ENCODE measurements around the gene PCDH9. TPM values are rescaled to one million over a fixed set of nuclear protein-coding genes. Genes with fewer than 3 reads are reported as not detected.
"Not testable (repeated sequence)": the region's sequence is repeated elsewhere in the genome, so short reads cannot be mapped to it uniquely, and the experiment has no call there.

PCDH9 gene
- total RNA-seq, 1 donor from 2014 or later = 14.7 TPM

DNA sequence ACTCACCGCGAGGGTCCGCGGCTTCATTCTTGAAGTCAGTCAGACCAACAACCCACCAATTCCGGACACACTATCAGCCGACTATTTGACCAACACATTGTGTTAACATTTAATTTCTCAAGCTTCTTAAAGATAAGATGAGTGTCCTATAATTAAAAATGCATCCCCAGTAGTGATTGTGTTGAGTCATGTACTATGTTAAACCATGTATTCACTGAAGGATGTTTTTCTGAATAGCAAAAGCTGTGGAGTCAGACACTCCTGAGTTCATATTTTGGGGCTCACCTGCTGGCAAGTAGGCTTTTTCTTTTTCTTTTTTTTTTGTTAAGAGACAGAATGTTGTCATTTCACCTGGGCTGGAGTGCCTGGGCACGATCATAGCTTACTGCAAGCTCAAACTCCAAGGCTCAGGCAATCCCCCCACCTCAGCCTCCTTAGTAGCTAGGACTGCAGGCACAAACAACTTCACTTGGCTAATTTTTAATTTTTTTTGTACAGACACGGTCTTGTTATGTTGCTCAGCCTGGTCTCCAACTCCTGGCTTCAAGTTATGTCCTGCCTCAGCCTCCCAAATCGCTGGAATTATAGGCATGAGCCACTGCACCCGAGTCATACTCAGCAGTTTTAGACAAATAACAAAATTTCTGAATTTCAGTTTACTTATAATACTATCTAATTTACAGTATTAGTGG is 606.9 kb downstream of the PCDH9 start:
- TF ChIP-seq, protein P1, sequence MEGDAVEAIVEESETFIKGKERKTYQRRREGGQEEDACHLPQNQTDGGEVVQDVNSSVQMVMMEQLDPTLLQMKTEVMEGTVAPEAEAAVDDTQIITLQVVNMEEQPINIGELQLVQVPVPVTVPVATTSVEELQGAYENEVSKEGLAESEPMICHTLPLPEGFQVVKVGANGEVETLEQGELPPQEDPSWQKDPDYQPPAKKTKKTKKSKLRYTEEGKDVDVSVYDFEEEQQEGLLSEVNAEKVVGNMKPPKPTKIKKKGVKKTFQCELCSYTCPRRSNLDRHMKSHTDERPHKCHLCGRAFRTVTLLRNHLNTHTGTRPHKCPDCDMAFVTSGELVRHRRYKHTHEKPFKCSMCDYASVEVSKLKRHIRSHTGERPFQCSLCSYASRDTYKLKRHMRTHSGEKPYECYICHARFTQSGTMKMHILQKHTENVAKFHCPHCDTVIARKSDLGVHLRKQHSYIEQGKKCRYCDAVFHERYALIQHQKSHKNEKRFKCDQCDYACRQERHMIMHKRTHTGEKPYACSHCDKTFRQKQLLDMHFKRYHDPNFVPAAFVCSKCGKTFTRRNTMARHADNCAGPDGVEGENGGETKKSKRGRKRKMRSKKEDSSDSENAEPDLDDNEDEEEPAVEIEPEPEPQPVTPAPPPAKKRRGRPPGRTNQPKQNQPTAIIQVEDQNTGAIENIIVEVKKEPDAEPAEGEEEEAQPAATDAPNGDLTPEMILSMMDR (IDR thresholded peaks at IDR 0.05; ENCODE audit: borderline replicate concordance) = no peak
- Histone ChIP-seq H3K9me3 (replicated peaks) (no peaks in the 10 kb centered on the region), H3K27ac (replicated peaks) (no peak overlapping the region), H3K4me1 (peaks cover 4% of the 10 kb centered on the region), H3K4me3 (no peak overlapping the region), H3K27me3 (ENCODE audit: low read depth) (no peaks in the 10 kb centered on the region), H3K36me3 (no peaks in the 10 kb centered on the region)
- no peak for DNase-seq
- intact Hi-C loops (cut with micrococcal nuclease) = no loop called here

DNA sequence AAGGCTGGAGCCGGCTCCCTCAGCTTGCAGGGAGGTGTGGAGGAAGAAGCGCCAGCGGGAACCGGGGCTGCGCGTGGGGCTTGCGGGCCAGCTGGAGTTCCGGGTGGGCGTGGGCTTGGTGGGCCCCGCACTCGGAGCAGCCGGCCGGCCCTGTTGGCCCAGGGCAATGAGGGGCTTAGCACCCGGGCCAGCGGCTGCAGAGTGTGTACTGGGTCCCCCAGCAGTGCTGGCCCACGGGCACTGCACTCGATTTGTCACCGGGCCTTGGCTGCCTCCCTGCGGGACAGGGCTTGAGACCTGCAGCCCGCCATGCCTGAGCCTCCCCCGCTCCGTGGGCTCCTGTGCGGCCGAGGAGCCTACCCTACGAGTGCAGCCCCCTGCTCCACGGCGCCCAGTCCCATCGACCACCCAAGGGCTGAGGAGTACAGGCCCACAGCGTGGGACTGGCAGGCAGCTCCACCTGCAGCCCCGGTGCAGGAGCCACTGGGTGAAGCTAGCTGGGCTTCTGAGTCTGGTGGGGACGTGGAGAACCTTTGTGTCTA is 608.2 kb downstream of the PCDH9 start:
- intact Hi-C loops (cut with micrococcal nuclease); H3K4me1 ChIP-seq; DNase-seq: not testable (repeated sequence)

DNA sequence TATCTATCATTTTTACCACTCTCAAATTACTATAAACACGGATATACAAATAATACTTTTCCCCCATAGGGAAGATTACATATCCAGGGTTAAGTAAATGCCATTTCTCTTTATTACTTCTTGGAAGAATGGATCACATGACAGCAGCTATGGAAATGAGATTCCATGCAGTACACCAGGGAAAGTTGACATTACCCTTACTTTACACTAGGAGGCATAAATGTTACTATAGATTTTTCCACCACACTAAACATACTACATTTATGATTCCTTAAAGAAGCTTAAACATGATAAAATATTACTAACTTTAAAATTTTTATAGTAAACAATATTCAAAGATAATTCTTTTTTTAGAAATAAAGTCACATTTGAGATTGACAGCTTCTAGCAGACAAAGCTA is 611.4 kb downstream of the PCDH9 start:
- DNase-seq = no peak
- Histone ChIP-seq H3K36me3 (no peaks in the 10 kb centered on the region), H3K27me3 (ENCODE audit: low read depth) (no peaks in the 10 kb centered on the region), H3K4me3 (no peak overlapping the region), H3K4me1 (peaks cover 4% of the 10 kb centered on the region), H3K27ac (replicated peaks) (no peak overlapping the region), H3K9me3 (replicated peaks) (peaks cover 7% of the 10 kb centered on the region)
- intact Hi-C loops (cut with micrococcal nuclease) = no loop called here
- TF ChIP-seq, protein P1 (IDR thresholded peaks at IDR 0.05; ENCODE audit: borderline replicate concordance) = peak; percentile 57

More for the DNA sequence above, 608.2 kb downstream of the PCDH9 start:
- H3K4me3 ChIP-seq; H3K9me3 ChIP-seq (replicated peaks); H3K27ac ChIP-seq (replicated peaks); H3K27me3 ChIP-seq (ENCODE audit: low read depth); H3K36me3 ChIP-seq: not testable (repeated sequence)

DNA sequence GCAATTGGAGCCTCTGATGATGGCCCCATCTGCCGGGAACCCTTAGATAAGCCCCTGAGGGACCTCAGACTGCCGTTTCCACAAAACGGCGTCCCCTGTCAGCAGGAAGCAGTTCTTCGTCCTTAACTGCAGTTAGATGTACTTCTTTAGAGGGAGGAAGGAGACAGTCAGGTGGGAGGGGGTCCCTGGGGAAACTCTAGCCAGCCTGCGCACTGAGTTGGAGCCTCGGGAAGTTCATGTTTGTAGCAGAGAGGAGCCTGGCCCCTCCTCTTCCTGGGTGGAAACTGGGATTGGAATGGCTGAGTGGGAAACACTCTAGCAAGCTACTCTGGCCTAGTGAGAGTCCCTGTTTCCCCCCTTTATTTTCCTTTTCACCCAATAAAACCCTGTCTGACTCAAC is 612.4 kb downstream of the PCDH9 start:
- DNase-seq = no peak
- no peaks in the 10 kb centered on the region for H3K4me1 ChIP-seq
- H3K27ac ChIP-seq (replicated peaks) = no peak overlapping the region
- H3K36me3 ChIP-seq = no peaks in the 10 kb centered on the region
- intact Hi-C loops (cut with micrococcal nuclease) = no loop called here
- TF ChIP-seq, protein P1 (IDR thresholded peaks at IDR 0.05; ENCODE audit: borderline replicate concordance) = no peak
- H3K4me3 ChIP-seq = no peak overlapping the region
- no peaks in the 10 kb centered on the region for H3K27me3 ChIP-seq (ENCODE audit: low read depth)
- peaks cover 7% of the 10 kb centered on the region for H3K9me3 ChIP-seq (replicated peaks)

DNA sequence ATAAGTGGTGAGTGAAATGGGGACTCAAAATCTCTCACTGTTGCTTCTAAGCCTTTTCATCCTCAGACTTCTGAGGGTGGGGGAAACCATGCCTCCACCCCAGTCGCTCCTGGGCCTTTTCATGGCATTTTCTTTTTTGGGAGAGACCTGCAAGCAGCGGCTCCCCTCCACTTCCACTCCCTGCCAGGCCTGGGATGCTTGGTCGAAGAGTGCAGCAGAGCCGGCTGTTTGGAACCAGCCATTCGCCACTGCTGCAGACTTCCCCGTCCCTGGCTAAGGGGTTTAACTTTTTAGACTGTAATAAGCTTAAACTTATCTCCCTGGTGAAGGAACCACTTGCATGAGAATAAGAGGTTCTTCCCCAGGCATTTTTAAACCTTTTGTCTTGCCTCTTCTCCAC is 617.2 kb downstream of the PCDH9 start:
- Histone ChIP-seq H3K9me3 (replicated peaks) (peaks cover 7% of the 10 kb centered on the region), H3K4me3 (no peak overlapping the region), H3K27ac (replicated peaks) (no peak overlapping the region), H3K4me1 (no peaks in the 10 kb centered on the region), H3K36me3 (no peaks in the 10 kb centered on the region), H3K27me3 (ENCODE audit: low read depth) (no peaks in the 10 kb centered on the region)
- intact Hi-C loops (cut with micrococcal nuclease) = no loop called here
- no peak for DNase-seq
- TF ChIP-seq, protein P1 (IDR thresholded peaks at IDR 0.05; ENCODE audit: borderline replicate concordance) = no peak

DNA sequence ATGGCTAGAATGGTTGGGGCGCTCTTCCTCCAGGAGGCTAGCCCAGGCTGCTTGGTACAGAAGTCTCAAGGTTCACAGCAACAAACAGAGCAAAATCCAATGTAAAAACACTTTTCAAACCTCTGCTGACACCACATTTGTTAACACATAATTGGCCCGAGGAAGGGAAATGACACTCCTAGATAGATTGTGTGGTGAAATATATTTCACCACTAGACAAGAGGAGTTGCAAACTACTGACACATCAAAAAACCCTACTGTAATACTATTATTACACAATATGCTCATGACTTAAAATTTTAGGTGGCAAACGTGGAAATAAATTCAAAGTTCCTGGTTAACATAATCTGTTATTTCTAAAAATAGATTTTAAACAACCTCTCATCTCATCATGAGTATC is 643.6 kb downstream of the PCDH9 start:
- no peaks in the 10 kb centered on the region for H3K4me1 ChIP-seq
- intact Hi-C loops (cut with micrococcal nuclease) = no loop called here
- H3K4me3 ChIP-seq = no peak overlapping the region
- H3K36me3 ChIP-seq = no peaks in the 10 kb centered on the region
- DNase-seq = no peak
- H3K9me3 ChIP-seq (replicated peaks) = no peaks in the 10 kb centered on the region
- H3K27ac ChIP-seq (replicated peaks) = no peak overlapping the region
- H3K27me3 ChIP-seq (ENCODE audit: low read depth) = no peaks in the 10 kb centered on the region
- TF ChIP-seq, protein P1 (IDR thresholded peaks at IDR 0.05; ENCODE audit: borderline replicate concordance) = no peak
